ENCODE data around the gene GRIK4.

GRCh38 chr11:120539667-120540369 lies 28.3 kb downstream of the GRIK4 start:
- TF ChIP-seq, protein P1, sequence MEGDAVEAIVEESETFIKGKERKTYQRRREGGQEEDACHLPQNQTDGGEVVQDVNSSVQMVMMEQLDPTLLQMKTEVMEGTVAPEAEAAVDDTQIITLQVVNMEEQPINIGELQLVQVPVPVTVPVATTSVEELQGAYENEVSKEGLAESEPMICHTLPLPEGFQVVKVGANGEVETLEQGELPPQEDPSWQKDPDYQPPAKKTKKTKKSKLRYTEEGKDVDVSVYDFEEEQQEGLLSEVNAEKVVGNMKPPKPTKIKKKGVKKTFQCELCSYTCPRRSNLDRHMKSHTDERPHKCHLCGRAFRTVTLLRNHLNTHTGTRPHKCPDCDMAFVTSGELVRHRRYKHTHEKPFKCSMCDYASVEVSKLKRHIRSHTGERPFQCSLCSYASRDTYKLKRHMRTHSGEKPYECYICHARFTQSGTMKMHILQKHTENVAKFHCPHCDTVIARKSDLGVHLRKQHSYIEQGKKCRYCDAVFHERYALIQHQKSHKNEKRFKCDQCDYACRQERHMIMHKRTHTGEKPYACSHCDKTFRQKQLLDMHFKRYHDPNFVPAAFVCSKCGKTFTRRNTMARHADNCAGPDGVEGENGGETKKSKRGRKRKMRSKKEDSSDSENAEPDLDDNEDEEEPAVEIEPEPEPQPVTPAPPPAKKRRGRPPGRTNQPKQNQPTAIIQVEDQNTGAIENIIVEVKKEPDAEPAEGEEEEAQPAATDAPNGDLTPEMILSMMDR (IDR thresholded peaks at IDR 0.05), result no peak
- TF ChIP-seq POLR2A (IDR thresholded peaks at IDR 0.05), result no peak
